Measurements from ENCODE around the gene MT2A. TPM values are rescaled to one million over a fixed set of nuclear protein-coding genes. Genes with fewer than 3 reads are reported as not detected.
A peak's percentile ranks its signal among the peaks of the same experiment; 100 is the strongest.

The MT2A gene
- total and polyA plus RNA-seq, 2 of the 13 experiments (the other 11 are each of a cell fraction or from before 2014, with no cell fraction given), result 135 to 371 TPM

GRCh38 chr16:56610017-56610608 is 1.7 kb downstream of the MT2A start (continued):
- TF ChIP-seq KDM1A (CRISPR knock-in tag; IDR thresholded peaks at IDR 0.05) (no peak), GRHL1 (CRISPR knock-in tag; conservative IDR thresholded peaks at IDR 0.05) (no peak), HNRNPLL (IDR thresholded peaks at IDR 0.05; ENCODE audit: low read depth, low read length, poor library complexity, severe bottlenecking) (no peak), ZXDC (CRISPR knock-in tag; IDR thresholded peaks at IDR 0.05) (no peak), ZNF282 (IDR thresholded peaks at IDR 0.05; ENCODE audit: partially characterized antibody) (no peak), EHMT2 (IDR thresholded peaks at IDR 0.05; ENCODE audit: borderline replicate concordance, low read depth, low read length) (no peak), FOXK1 (CRISPR knock-in tag; IDR thresholded peaks at IDR 0.05; ENCODE audit: borderline replicate concordance, low read depth) (no peak), GTF2F1 (IDR thresholded peaks at IDR 0.05; ENCODE audit: low read length) (no peak), SYNCRIP (IDR thresholded peaks at IDR 0.05; ENCODE audit: insufficient read depth, low read depth, low read length) (no peak), ZNF124 (CRISPR knock-in tag; IDR thresholded peaks at IDR 0.05) (no peak), ZNF230 (CRISPR knock-in tag; IDR thresholded peaks at IDR 0.05) (peak; percentile 38; the same call in 1 of the 2 replicates), CBX5 (CRISPR knock-in tag; IDR thresholded peaks at IDR 0.05; ENCODE audit: borderline replicate concordance) (no peak), TBP (CRISPR knock-in tag; IDR thresholded peaks at IDR 0.05) (no peak), ZIK1 (CRISPR knock-in tag; IDR thresholded peaks at IDR 0.05; ENCODE audit: borderline replicate concordance, low read depth) (no peak), ZBTB7A (CRISPR knock-in tag; IDR thresholded peaks at IDR 0.05) (no peak), FOXA3 (CRISPR knock-in tag; IDR thresholded peaks at IDR 0.05) (no peak), XBP1 (CRISPR knock-in tag; IDR thresholded peaks at IDR 0.05) (no peak), ZNF337 (CRISPR knock-in tag; IDR thresholded peaks at IDR 0.05; ENCODE audit: borderline replicate concordance, low read depth) (0 out of 2 replicates have a peak, but pooled peaks have one; percentile 14), FOXP1 (IDR thresholded peaks at IDR 0.05) (no peak), FOXP1 (CRISPR knock-in tag; IDR thresholded peaks at IDR 0.05) (no peak), RXRA (CRISPR knock-in tag; IDR thresholded peaks at IDR 0.05) (0 out of 2 replicates have a peak, but pooled peaks have one; percentile 11), BRD4 (CRISPR knock-in tag; IDR thresholded peaks at IDR 0.05) (no peak), FOXO1 (CRISPR knock-in tag; IDR thresholded peaks at IDR 0.05) (no peak), RBM39 (IDR thresholded peaks at IDR 0.05; ENCODE audit: low read depth, low read length, poor library complexity, severe bottlenecking) (no peak), ZBTB10 (CRISPR knock-in tag; IDR thresholded peaks at IDR 0.05; ENCODE audit: borderline replicate concordance) (no peak)
